Gastrocnemius medialis (tissue), 4 donors: Measurements from ENCODE around the gene MEOX1.

Experiments used
- CTCF ChIP-seq, 5 experiments: fragments of 450-650 bp in 3 of 5; fragments of 200-600 bp in 2 of 5; sonication (generic) in 2 of 5; IDR thresholded peaks in 4 of 5; conservative IDR thresholded peaks in 1 of 5; 1 replicate in 4 of 5; 2 replicates in 1 of 5; pipeline ENCODE4 v1.5.1; 2016 to 2019; ENCODE audit warnings: antibody characterized with exemption in 5 of 5, mild to moderate bottlenecking in 3 of 5, moderate library complexity in 3 of 5
- POLR2A ChIP-seq, 2 donors: fragments of 450-650 bp; IDR thresholded peaks; one replicate each; pipeline ENCODE4 v1.6.1; 2017; ENCODE audit warnings: antibody characterized with exemption in 2 of 2, mild to moderate bottlenecking in 2 of 2, moderate library complexity in 2 of 2

- TF ChIP-seq CTCF (IDR thresholded peaks at IDR 0.05 in 4 of 5, conservative IDR thresholded peaks at IDR 0.05 in 1 of 5), result no peak
- no peak for TF ChIP-seq POLR2A (IDR thresholded peaks at IDR 0.05)
These were observed 60.3 kb downstream of the MEOX1 start for GRCh38 chr17:43601280-43602039.
